GM19438 (cell line): ENCODE results near the gene NPIPA1.
"Not testable (repeated sequence)": the region's sequence is repeated elsewhere in the genome, so short reads cannot be mapped to it uniquely, and the experiment has no call there.

Experiments
- ATAC-seq: cut with Tn5 transposase; IDR thresholded peaks from one replicate; pipeline ENCODE4 v1.9.1; 2021; ENCODE audit warnings: low read depth; ENCODE audit not compliant: unreplicated experiment

The NPIPA1 gene

GRCh38 chr16:14975418-14976194, 38.4 kb downstream of the NPIPA1 start:
- ATAC-seq, result not testable (repeated sequence)

DNA sequence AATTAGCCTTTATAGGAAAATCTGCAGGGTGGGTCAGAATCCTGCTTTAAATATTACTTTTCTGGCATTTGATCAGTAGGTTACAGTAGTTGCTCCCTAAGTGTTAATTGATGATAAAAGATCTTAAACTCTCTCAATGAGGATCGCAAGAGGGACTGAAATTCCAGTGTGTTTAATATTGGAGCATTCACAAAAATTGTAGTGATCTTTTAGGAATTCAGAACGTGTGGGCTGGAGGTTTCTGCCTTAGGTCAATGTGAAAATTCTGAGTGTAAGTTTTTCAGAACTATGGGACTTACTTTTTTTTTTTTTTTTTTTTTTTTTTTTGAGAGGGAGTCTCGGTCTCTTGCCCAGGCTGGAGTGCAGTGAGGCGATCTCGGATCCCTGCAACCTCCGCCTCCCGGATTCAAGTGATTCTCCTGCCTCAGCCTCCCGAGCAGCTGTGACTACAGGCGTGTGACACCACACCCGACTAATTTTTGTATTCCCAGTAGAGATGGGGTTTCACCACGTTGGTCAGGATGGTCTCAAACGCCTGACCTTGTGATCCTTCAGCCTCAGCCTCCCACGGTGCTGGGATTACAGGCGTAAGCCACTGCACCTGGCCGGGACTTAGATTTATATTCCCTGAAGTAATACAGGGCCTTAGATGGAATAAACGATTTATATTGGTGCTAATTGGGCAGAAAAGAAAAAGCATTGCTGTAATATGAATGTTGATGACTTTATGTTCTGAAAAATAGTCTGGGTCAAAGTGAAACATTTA, 39.9 kb downstream of the NPIPA1 start:
- ATAC-seq, result not testable (repeated sequence)

- not testable (repeated sequence) for ATAC-seq
Observed at GRCh38 chr16:14978281-14978680, 41.0 kb downstream of the NPIPA1 start.

DNA sequence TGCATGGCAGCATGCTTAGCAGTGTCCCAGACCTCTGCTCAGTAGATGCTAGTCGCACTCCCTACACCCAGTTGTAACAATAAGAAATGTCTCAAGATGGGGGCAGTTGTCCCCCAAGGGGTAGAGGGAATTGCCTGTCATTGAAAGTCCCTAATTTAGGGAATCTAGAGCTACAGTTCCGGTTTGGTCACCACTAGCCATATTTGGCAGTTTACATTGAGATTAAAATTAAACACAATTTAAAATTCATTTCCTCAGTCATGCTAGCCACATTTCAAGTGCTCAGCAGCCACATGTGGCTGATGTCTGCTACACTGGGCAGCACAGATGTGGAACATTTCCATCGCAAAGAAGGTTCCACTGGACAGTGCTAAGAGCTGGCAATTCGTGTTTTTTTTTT, 41.7 kb downstream of the NPIPA1 start:
- not testable (repeated sequence) for ATAC-seq

- ATAC-seq, result not testable (repeated sequence)
Observed at GRCh38 chr16:14981234-14981633, 44.0 kb downstream of the NPIPA1 start.

DNA sequence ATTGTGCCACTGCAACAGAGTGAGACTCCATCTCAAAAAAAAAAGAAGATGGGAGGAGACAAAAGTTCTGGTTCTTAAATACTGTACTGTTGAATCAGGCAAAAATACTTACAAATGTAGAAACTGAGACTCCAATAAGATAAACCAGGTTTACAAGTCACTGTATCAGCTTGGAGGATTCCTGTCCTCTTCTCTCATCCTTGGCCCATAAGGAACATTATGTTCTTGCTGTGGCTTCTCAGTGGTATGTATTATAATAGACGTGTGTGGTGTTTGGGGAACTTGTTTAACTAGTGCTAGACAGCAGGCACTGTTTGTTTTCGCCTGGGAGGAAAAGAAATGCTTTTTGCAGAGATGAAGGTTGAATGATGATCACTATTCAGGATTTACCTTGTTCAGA, 45.3 kb downstream of the NPIPA1 start:
- not testable (repeated sequence) for ATAC-seq

DNA sequence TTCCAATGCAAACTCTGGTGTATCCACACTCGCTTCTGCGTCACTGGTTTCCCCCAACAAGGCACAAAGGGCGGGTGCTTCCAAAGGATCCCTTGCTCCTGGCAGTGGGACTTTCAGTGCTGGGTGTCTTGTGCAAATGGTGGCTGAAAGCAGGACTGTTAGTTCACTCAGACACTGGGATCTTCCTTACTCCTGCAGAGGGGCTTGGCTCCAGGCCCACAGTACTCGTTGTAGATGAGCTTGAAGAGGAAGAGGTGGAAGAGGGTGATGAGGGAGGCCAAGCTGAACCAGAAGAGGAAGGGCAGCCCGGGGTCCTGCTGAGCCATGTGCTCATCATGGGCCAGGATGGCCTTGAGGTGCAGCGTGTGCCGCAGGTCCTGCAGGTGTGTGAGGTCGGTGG, 50.8 kb downstream of the NPIPA1 start:
- ATAC-seq, result not testable (repeated sequence)

DNA sequence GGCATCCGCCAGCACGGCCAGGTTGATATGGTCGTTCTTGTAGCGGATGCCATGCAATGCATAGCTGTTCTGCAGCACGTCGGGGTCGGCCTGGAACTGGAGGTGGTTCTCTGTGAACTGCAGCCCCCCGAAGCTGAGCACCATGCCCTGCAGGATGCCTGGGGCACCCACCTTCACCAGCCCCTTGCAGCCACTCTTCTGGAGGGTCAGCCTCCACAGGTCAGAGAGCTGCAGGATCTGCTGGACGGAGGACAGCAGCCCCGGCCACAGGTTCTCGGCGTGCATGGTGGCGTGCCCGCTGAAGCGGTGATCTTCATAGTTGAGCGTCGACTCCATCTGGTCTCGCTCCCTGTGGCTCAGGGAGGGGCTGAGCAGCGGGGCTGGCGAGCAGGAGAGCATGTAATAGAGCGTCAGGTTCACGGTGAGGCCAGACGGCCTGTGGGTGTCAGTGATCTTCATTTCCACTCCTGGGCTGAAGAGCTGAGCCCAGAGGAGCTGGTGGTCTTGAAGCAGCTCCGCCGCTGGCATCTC, 51.5 kb downstream of the NPIPA1 start:
- not testable (repeated sequence) for ATAC-seq

- ATAC-seq, result not testable (repeated sequence)
Observed at GRCh38 chr16:14989291-14990281, 52.3 kb downstream of the NPIPA1 start.

- ATAC-seq, result not testable (repeated sequence)
Observed at GRCh38 chr16:14993277-14994151, 56.3 kb downstream of the NPIPA1 start.

DNA sequence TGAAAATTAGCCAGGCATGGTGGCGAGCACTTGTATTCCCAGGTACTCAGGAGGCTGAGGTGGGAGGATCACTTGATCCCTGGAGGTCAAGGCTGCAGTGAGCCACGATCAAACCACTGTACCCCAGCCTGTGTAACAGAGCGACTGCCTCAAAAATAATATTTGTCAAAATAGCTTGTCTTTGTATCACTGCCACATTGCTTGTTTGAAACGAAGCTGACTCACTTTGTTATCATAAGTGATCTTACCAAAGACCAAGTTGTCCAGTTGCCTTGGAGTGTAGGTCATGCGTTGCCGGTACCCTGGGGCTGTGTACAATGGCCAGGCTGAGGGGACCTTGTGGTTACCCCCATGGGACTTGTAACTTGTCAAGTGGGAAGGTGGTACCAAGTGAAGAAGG, 59.5 kb downstream of the NPIPA1 start:
- ATAC-seq, result not testable (repeated sequence)

- ATAC-seq, result not testable (repeated sequence)
Observed at GRCh38 chr16:14998300-14998699, 61.1 kb downstream of the NPIPA1 start.

DNA sequence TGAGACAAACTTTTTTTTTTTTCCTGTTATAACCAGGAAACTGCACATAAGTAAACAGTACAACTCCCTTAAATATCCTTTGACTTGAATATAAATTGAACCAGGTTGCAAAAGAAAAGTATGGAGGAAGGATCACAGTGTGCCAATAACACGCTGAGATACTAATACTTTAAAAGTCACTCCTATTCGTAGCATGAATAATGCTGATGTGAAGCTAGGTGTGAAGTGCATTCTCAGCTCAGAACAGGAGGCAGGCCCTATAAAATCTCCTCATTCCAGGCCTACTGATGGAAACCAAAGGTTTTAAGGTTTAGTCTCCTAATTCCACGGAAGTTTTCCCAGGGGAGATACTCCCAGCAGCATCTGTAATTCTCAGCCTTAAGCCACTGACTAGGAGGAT, 62.6 kb downstream of the NPIPA1 start:
- ATAC-seq, result not testable (repeated sequence)
